Hindlimb muscle (tissue), 1 donor: ENCODE results near the gene TMEFF1. TPM values are rescaled to one million over a fixed set of nuclear protein-coding genes. Genes with fewer than 3 reads are reported as not detected.

ENCODE experiments used
- DNase-seq: peaks from one replicate; pipeline ENCODE4 v3.0.0-alpha.2; 2013
- polyA plus RNA-seq: library from polyadenylated mRNA; unstranded; fragments of 120-200 nt; gene quantifications from one replicate; pipeline ENCODE4 v1.2.1, GENCODE V29; 2013; ENCODE audit not compliant: insufficient read length

The TMEFF1 gene
- polyA plus RNA-seq, 1 donor: 2.7 TPM

DNA sequence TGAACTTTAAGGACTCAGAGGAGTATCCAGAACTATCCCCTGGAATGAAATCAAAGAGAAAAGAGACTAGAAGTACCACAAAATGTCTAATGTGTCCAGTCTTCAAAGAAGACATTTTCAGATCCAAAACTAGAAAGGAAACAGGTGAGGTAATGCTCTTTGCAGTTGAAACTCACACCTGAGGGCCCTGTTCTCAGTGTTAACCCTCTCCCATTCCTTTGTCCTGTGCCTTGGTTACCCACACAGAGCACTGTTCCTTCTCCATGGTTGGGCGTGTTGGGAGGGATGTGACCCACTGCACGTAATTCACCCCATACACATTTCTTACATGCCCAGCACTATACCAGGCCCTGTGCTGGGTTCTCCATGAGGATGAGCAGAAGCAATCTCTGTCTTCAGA, 24.7 kb upstream of the TMEFF1 start:
- DNase-seq: no peak

DNA sequence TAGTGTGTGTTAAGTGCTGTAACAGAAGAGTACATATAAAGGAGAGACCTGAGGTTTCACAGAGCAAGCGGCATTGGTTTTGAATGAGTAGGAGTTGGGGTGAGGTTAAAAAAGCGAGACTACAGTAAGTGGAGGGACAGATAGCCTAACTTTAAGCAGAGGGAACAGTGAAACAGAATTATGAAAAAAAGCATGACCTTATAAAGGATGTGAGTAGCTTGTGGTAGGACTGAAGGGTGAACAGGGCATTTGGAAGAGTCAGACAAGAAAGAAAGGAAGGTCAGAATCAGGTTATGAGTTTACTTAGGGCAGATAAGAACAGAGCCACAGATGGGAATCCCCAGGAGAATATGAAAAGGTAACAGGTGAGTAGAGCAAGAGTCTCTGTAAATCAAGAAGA, 23.5 kb upstream of the TMEFF1 start:
- no peak for DNase-seq

DNA sequence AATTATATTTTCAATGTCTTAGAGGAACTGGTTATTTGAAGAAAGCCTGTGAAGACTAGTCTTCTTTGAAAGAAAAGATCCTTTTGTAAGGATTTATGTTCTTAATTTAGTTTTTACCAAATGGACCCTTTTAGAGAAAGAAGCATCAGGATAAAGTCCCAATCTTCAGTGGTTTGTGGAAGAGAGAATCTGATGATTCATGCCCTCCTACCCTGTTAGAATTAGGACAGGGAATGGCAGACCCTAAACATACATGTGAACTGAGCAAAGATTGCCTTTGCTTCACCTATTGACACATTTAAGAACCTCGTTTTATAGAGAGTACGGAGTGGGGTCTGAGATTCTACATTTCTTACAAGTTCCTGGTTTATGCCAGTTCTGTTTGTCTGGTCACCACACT, 20.1 kb upstream of the TMEFF1 start:
- DNase-seq: no peak

DNA sequence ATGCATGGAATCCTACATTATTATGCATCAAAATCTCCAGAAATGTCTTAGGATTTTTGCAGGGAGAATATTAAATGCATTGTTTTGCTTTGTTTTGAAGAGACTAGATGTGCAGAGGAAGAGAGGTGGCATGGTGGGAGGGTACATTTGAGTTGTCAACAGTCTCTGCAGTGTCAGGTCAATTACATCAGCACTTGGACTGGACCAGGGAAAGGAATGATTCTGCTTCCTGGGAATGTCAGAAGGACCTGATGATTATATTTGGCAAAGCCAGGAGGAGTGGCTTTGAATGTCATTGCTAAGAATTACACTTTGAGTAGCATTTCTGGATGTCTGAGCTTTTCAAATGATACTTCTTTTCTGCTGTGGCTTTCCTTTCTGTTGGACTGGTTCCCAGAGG, 17.5 kb upstream of the TMEFF1 start:
- no peak for DNase-seq

DNA sequence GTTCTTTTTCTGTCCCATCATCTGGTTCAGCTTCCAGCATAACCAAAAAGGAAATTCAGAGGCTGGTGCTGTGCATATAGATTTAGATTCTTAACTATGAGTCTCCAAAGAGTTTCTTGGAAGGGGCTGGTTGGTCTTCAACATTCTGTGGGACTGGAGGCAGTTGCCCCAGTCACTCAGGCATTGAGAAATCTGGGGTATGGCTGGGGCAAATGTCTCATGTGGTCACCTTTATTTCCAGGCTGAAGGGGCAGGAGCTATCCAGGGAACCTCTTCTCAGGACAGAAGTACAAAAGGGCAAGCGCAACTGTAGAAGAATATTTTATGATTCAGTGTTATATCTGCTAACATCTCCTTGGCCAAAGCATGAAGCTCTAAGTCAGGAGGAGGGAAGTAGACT, 15.4 kb upstream of the TMEFF1 start:
- DNase-seq: no peak

DNA sequence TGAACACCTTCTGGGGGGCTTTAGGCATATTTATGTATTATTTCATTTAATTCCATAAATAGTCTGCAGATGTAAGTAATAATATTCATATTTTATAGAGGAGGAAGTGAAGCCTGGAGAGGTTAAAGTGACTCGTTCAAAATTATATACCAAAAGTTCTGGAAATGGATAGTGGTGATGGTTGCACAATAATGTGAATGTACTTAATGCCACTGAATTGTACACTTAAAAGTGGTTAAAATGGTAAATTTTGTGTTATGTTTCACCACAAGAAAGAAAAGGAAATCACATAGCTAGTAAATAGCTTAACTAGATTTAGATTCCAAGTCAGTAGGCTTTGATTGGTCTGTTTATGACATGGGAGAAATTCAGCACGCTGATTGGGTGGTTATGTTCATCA, 13.0 kb upstream of the TMEFF1 start:
- DNase-seq: no peak

DNA sequence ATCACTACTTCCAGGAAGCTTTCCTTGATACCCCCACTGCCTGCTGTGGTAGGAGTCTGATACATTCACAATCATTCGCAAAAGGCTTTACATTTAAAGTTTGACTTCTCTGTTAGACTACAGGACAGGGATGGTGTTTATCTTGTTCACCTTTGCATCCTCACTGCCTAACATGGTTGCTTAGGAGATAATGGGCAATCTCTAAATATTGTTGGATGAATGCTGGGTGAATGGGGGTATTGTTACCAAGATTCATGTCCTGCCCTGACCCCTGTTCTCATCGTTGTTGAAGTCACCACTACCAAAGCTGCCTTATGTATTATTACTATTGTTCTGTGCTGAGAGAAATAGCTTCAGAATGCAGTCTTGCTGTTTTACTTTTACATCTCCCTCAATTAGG, 7.7 kb upstream of the TMEFF1 start:
- no peak for DNase-seq

DNA sequence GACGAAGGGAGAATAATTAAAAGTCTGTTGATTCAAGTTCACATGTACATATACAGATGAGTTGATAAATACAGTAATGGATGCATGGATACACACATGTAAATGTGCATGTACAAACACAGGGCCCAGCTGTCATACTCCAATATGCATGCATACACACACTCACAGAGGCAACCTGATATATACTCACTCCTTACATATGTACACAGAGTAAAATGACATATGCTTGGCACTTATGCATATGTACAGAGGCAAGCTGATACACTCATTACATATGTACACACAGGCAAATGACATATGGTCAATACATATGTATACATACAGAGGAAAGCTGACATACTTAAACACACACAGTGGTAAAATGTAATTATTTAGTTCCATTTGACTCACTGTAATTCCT, 7.2 kb upstream of the TMEFF1 start:
- no peak for DNase-seq

DNA sequence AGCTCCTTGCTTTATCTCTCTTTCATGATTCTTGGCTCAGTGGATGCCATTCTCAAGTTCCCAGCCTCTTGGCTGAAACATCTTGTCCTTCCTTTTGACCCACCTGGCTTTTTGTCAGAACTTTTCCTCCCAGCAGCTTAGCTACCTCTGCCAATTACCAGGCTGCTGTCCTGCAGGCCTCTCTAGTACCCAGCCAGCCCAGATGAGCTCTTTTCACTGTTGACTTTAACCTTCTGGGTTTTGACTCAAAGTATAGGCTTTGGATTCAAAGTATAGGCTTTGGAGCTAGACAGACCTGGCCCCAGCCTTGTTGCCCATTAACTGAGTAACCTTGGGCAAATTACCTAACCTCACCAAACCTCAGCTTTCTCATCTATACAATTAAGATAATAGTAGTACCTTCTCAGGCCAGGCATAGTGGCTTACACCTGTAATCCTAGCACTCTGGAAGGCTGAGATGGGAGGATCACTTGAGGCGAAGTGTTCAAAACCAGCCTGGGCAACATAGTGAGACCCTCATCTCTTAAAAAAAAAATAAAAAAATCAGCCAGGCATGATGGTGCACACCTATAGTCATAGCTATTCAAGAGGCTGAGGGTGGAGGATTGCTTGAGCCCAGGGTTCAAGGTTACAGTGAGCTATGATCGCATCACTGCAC, 6.6 kb upstream of the TMEFF1 start:
- no peak for DNase-seq

DNA sequence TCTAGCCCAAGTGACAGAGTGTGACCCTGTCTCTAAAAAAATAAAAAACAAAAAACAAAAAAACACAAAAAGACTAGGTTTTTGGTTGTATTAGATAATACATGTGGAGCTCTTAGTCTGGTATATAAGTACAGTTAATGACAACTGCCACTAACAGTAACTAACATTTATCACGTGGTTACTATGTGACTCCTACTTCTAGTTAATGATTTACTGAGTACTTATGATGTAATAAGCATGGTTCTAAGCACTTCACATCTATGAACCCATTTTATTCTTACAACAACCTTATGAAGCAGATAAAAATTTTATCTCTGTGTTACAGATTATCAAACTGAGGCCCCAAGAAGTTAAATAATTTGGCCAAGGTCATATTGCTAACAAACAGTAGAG, 6.1 kb upstream of the TMEFF1 start:
- no peak for DNase-seq

DNA sequence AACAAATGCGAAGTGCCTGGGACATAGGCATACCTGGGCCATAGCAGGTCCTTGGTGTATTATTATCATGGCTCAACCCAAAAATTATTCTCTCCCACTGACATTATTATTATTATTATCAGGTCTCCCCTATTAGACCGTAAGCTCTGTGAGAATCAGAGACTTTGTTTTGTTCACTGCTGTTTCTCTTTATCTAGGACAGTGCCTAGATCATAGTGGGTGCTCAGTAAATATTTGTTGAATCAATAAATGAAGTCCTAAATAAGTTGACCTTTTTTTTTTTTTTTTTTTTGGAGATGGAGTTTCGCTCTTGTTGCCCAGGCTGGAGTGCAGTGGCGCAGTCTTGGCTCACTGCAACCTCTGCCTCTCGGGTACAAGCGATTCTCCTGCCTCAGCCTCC, 4.9 kb upstream of the TMEFF1 start:
- no peak for DNase-seq

DNA sequence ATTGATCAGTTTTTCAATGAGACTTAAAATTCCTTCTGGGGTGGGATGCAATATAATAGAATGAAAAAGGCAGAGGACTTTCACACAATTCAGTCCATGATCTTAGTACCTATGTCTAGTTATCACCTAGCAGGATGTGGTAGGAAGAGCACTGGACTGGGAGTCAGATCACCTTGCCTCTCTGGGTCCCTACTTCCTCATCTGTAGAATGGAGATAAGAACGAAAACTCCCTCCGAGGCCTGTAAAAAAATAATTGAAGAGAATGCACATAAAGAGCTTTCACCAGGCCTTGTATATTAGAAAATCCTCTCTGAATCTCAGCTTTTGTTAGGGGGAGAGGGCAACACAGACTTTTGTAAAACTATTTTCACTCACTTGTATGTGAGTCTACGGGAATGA, 681 bp upstream of the TMEFF1 start:
- no peak for DNase-seq

DNA sequence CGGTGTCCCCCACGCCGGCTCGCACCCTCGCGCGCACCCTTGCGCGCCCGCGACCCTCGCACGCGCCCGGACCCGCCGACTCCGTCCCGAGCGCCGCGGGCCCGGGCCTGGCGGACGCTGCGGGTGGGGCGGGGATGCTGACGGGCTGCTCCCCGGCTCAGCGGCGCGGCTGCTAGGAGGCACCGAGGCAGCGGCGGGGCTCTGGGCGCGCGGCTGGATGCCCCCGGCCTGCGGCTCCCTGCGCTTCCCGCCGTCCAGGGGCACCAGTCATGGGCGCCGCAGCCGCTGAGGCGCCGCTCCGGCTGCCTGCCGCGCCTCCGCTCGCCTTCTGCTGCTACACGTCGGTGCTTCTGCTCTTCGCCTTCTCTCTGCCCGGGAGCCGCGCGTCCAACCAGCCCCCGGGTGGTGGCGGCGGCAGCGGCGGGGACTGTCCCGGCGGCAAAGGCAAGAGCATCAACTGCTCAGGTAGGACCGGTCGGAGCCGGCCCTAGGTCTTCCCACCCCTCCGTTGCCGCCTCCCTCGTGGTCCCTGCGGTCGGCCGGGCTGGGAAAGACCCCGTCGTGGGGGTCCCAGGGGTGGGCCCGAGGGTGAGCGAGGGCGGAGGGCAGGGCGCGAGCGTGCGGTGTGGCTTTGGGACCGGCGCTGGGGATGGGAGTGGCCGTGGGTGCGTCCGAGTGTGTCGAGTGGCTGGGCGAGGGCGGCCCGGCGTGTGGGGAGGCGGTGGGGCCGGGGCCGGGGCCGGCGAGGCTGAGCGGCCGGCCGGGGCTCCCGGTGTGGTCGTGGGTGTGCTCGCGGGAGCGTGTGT, 530 bp downstream of the TMEFF1 start:
- peak; percentile 48 for DNase-seq

DNA sequence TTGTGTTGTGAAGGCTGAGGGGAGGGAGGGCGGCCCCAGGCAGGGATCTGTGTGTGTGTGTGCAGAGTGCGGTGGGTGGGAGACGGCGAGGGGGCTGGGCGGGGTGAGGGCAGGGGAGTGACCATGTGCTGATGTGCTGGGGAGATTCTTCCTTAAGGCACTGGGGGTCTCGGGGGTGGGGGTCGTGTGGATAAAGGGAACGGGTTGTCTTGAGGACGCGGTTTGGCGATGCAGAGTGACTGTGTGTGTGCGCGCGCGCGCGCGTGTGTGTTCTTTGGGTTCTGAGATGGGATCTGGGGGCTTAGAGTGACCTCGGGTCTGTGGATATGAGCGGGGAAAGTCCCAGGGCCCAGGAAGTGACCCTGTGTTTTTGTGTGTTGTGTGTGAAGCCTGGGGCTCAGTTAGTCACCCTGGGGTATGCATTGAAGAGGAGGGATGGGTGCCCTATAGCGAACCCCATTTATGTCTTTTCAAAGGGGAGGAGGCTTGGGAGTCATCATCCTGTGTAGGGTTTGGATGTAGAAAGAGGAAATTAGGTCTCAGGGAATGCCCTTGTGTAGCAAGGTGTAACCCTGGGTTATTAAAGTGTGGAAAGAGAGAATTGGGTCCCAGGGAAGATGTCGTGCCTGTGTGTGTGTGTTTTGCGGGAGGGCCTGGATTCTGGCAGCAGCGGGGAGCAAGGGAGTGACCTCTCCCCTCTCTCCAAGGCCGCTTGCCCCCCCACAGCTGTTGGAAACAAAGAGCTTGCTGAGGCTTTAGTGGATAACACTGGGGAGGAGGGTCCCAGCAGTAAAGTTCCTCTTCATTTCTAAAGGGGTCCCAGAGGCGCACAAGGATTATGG, 1.4 kb downstream of the TMEFF1 start:
- no peak for DNase-seq

DNA sequence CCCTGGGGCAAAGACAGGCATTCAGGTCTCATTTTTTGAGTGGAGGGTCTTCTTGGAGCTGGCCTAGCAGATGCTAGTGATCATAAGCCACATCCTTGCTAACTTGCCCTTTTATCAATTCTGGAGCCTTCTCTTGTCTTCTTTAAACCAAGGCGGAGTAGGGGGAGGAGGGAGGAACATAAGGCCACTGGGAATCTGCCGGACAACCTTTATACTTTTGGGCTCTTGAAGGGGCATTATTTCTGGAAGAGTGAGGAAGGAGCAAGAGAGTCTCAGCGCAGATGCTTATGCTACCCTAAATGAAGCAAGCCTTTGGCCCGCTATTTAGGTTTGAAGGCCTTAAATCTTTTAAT, 2.0 kb downstream of the TMEFF1 start:
- DNase-seq: no peak

DNA sequence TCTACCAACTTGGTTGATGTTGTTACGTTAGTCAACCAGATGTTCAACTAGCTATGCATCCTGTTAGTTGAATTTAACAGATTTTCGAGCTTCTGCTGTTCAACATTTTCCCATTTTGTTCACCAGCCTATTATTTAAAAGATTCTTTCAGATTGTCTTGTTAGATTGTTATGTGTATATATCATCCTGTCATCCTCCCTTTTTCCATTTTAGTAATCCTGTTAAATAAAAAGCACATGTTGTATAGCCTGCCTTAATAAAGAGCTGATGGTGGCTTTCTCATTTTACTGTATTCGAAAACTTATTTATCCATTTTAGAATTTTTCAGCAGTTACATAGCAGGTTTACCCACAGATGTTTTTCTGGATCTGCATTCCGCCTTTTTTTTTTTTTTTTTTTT, 4.3 kb downstream of the TMEFF1 start:
- no peak for DNase-seq

DNA sequence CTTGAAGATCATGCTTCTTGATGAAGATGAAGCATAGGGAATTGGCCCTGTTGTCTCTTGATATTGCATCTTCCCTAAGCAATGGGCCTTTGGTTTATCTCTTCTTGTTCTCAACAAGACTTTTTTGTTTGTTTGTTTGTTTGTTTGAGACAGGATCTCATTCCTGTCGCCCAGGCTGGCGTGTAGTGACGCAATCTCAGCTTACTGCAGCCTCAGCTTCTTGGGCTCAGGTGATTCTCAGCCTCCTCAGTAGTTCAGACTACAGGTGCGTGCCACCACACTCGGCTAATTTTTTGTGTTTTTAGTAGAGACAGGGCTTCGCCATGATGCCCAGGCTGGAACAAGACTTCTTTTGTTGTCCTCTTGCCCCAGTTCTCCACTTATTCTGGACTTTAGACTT, 5.2 kb downstream of the TMEFF1 start:
- no peak for DNase-seq

DNA sequence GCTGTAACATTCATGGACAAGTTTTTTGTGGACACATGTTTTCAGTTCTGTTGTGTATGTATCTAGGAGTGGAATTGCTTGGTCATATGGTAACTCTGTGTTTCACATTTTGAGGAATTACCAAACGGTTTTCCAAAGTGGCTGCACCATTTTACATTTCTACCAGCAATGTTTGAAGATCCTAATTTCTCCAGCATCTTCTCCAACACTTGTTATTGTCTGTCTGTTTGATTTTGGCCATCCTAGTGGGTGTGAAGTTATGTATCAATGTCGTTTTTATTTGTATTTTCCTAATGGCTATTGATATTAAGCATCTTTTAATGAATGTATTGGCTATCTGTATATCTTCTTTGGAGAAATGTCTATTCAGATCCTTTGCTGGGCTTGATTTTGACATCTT, 6.9 kb downstream of the TMEFF1 start:
- DNase-seq: no peak

DNA sequence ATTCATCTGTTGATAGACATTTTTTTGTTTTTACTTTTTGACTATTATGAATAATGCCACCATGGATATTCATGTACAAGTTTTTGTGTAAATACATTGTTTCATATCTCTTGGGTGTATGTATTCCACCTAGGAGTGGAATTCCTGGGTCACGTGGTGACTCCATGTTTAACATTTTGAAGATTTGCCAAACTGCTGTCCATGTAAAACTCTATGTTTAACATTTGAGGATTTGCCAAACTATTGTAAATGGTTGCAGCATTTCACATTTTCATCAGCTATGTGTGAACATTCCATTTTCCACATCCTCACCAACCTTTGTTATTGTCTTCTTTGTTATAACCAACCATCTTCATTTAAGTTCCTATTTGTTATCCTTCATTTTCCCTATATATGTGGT, 12.2 kb downstream of the TMEFF1 start:
- DNase-seq: no peak

DNA sequence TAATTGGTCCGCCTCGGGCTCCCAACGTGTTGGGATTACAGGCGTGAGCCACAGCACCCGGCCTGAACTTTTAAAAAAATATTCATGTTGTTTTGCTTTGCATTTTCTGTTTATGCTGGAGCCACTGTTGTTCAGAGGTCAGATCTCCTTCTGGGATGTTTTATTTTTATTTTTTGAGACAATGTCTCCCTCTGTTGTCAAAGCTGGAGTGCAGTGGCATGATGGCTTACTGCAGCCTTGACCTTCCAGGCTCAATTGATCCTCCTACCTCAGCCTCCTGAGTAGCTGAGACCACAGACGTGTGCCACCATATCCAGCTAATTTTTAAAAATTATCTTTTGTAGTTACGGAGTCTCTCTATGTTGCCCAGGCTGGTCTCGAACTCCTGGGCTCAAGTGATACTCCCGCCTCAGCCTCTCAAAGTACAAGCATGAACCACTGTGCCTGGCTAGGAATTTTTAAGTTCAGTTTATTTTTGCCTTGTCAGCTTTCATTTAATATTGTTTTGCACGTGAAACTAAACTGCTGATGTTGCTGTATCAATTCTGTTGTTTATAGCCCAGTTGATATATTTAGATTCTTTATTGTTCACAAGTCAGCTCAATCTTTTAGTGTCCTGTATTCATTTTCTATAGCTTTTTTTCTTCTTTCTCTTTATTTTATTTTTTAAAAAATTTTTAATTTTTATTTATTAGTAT, 13.7 kb downstream of the TMEFF1 start:
- no peak for DNase-seq

DNA sequence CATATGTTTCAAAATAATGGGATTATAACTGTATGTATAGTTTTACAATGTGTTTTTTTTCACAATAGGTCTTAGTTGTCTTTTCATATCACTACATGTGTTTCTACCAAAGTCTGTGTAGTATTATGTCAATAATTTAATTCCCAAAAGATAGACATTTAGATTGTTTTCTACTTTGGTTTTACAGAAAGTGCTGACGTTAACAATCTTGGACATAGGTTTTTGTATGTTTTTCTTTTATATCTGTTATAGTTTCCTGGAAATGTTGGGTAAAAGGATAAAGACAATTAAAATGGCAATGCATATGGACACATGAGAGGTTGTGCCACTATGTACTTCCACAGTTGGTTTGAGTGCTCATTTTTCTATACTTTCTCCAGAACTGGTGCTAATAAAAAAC, 15.2 kb downstream of the TMEFF1 start:
- no peak for DNase-seq

DNA sequence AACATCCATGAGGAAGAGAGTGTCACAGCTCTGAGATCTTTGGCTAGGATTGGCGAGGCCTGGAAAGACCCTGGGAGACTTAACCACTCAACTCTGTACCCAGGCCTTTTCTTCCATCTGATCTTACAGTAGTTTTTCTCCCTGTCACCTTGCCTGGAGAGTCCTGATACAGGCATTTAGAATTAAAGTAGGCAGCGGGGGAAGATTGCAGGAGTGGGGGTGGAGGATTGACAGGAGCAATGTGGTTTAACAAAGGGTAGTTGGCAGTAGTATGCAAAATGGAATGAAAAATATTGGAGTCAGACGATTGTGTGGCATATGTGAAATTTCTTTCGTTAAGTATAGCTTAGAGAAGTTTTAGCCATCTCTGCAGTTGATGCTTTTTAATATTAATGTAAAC, 16.9 kb downstream of the TMEFF1 start:
- no peak for DNase-seq

DNA sequence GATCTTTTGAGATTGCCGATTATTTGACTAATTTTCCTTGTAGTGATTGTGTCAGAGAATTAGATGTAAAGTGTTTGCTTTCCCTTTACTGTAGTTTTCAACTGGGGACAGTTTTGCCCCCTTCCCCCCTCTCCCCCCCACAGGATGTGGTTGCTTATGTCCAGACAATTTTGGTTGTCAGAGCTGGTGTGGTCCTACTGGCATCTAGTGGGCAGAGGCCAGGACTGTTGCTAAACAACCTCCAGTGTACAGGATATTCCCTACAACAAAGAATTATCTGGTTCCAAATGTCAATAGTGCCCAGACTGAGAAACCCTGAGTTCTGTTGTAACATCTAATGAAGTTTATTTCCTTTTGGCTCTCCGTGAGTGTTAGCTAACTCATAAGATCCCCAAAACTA, 20.0 kb downstream of the TMEFF1 start:
- no peak for DNase-seq
